Adrenal gland (tissue), 12 donors: ENCODE results near the gene ACADL. TPM values are rescaled to one million over a fixed set of nuclear protein-coding genes. Genes with fewer than 3 reads are reported as not detected.

Experiments
- DNase-seq, 7 donors: peaks; one replicate each; pipeline ENCODE4 v3.0.0-alpha.2; 2019 to 2020
- H3K27ac ChIP-seq, 5 donors: fragments of 200-600 bp; sonication (generic) in 4 of 5; 1 replicate in 3 of 5; 2 replicates in 2 of 5; pipeline versions ENCODE4 v1.5.1 to v1.8.0; 2016 to 2020; ENCODE audit warnings: mild to moderate bottlenecking in 1 of 5
- H3K27me3 ChIP-seq: fragments of 200-600 bp; 2 replicates; pipeline ENCODE4 v1.8.0; 2021
- H3K36me3 ChIP-seq, 2 donors: fragments of 200-600 bp; replicated peaks in 1 of 2; 1 replicate in 1 of 2; 2 replicates in 1 of 2; pipeline versions ENCODE4 v1.5.1 to v1.8.0; 2018 to 2022
- H3K4me1 ChIP-seq, 2 donors: fragments of 200-600 bp; replicated peaks in 1 of 2; 1 replicate in 1 of 2; 2 replicates in 1 of 2; pipeline versions ENCODE4 v1.5.1 to v1.8.0; 2018 to 2021
- H3K4me3 ChIP-seq, 4 donors: fragments of 200-600 bp; sonication (generic) in 3 of 4; one replicate each; pipeline ENCODE4 v1.5.1; 2016 to 2018
- H3K9me3 ChIP-seq, 3 donors: fragments of 200-600 bp; sonication (generic) in 1 of 3; replicated peaks in 1 of 3; 1 replicate in 2 of 3; 2 replicates in 1 of 3; pipeline versions ENCODE4 v1.5.1 to v1.8.0; 2016 to 2021
- POLR2A ChIP-seq, 2 donors: fragments of 450-650 bp; IDR thresholded peaks; one replicate each; pipeline ENCODE4 v1.6.1; 2017; ENCODE audit warnings: antibody characterized with exemption in 2 of 2, mild to moderate bottlenecking in 2 of 2, moderate library complexity in 1 of 2
- WGBS, 4 donors: extraction: QIAGEN DNeasy Blood & Tissue Kit in 2 of 4; methylation state at CpG; one replicate each; pipeline versions ENCODE4 v1.1.5 to v1.1.7; 2013 to 2017; 5-methylcytosine and 5-hydroxymethylcytosine counted together
- intact Hi-C, 2 donors: fragments of 100-400 bp; cut with DNase I; formaldehyde crosslinking; loops; one replicate each; pipeline versions ENCODE4 v1.14.1 to v1.15.0; 2022 to 2023
- polyA plus RNA-seq, 3 donors: library from polyadenylated mRNA; stranded (reverse); fragments of 200-250 nt in 2 of 3; fragments of 350-450 nt in 1 of 3; fragmentation: Illumina TruSeq in 1 of 3; extraction: RNeasy Lipid Tissue Mini Kit (QIAGEN cat#74804) in 1 of 3; gene quantifications; one replicate each; pipeline ENCODE4 v1.2.3, GENCODE V29; 2013 to 2014
- total RNA-seq, 9 donors: library from RNA; depleted of rRNA in 4 of 9; stranded (reverse); fragments of >200 nt in 4 of 9; fragments of 120-200 nt in 1 of 9; fragmentation: NEBNext Ultra II Directional in 1 of 9; extraction: Animal tissue kit (Norgen Biotek cat#: 25700) in 1 of 9; gene quantifications; one replicate each; pipeline versions ENCODE4 v1.1.0 to v1.2.4, GENCODE V29; 2013 to 2023
- TF ChIP-seq, protein P1 (sequence below), 6 experiments: fragments of 450-650 bp in 4 of 6; fragments of 200-600 bp in 2 of 6; sonication (generic) in 1 of 6; IDR thresholded peaks; 1 replicate in 5 of 6; 2 replicates in 1 of 6; pipeline versions ENCODE4 v1.5.1 to v1.8.0; 2016 to 2021; ENCODE audit warnings: antibody characterized with exemption in 6 of 6, mild to moderate bottlenecking in 2 of 6, moderate library complexity in 1 of 6
- donor health status: healthy with polysubstance abuse.
- donor health status: Bipolar disorder and iron deficiency.
- donor health status: DM: yes; HTN: yes; CAD: no.
- donor health status: DM: no; HTN: no; CAD: no.
- donor health status: DM: no; HTN: no; CAD: no.
- donor health status: DM: yes; HTN: yes; CAD: no.

The ACADL gene
- total and polyA plus RNA-seq, 12 donors, result 0.06 to 5.4 (median 1.1) TPM; not detected in 1

DNA sequence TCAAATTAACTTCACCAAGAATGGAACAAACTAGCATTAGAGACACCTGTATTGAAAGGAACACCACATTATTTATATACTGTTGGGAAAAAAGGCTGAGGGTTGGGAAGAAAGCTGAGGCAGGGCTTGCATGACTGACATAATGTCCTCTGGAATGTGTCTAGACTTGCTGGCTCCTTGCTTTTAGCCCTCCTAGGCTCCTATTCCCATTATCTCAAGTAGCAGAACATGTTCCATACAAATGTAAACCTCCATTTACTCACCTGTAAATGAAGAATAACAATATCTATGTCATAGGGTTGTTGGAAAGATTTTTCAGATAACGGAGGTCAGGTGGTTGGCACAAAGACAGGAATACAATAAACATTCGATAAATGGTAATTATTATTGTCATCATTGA, 976 bp upstream of the ACADL start:
- H3K9me3 ChIP-seq, result no peaks in the 10 kb centered on the region
- intact Hi-C loops, result no loop called here
- 77 to 92% (median 84%) methylated on average over 2 of the region's 2 CpGs for WGBS, 4 donors
- no peak overlapping the region for H3K27ac ChIP-seq
- H3K4me1 ChIP-seq, result no peaks in the 10 kb centered on the region
- peaks cover 5% of the 10 kb centered on the region for H3K27me3 ChIP-seq
- no peaks in the 10 kb centered on the region for H3K36me3 ChIP-seq
- DNase-seq, result no peak
- no peak overlapping the region for H3K4me3 ChIP-seq
- TF ChIP-seq, protein P1, sequence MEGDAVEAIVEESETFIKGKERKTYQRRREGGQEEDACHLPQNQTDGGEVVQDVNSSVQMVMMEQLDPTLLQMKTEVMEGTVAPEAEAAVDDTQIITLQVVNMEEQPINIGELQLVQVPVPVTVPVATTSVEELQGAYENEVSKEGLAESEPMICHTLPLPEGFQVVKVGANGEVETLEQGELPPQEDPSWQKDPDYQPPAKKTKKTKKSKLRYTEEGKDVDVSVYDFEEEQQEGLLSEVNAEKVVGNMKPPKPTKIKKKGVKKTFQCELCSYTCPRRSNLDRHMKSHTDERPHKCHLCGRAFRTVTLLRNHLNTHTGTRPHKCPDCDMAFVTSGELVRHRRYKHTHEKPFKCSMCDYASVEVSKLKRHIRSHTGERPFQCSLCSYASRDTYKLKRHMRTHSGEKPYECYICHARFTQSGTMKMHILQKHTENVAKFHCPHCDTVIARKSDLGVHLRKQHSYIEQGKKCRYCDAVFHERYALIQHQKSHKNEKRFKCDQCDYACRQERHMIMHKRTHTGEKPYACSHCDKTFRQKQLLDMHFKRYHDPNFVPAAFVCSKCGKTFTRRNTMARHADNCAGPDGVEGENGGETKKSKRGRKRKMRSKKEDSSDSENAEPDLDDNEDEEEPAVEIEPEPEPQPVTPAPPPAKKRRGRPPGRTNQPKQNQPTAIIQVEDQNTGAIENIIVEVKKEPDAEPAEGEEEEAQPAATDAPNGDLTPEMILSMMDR (IDR thresholded peaks at IDR 0.05), result no peak
- TF ChIP-seq POLR2A (IDR thresholded peaks at IDR 0.05), result no peak

DNA sequence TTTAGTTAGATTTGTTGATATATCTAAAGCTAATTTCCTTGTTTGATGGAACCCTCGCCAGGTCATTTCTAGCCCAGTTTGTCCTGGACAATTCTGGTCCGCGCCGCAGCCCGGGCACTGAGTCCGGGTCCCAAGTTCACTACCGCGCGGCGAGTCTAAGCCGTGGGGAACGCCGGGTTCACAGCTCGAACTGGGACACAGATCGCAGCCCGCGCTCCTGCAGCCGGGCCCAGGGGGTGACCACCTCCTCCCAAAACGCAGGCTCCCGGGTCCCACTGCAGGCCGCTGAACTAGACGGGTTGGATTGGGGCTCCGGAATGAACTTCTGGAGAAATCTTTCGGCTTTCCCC, 681 bp downstream of the ACADL start:
- no peak for TF ChIP-seq POLR2A (IDR thresholded peaks at IDR 0.05)
- TF ChIP-seq, protein P1 (IDR thresholded peaks at IDR 0.05), result no peak
- Histone ChIP-seq H3K4me1 (no peaks in the 10 kb centered on the region), H3K4me3 (peak overlapping the region in 2 of 4 donors; percentile 13 to 56), H3K27me3 (peaks cover 10% of the 10 kb centered on the region), H3K9me3 (no peaks in the 10 kb centered on the region), H3K27ac (peak overlapping the region in 1 of 5 donors; percentile 34), H3K36me3 (no peaks in the 10 kb centered on the region)
- intact Hi-C loops, result no loop called here
- WGBS, 4 donors, result 8 to 20% (median 13%) methylated on average over 18 to 24 of the region's 24 CpGs
- DNase-seq, result no peak

DNA sequence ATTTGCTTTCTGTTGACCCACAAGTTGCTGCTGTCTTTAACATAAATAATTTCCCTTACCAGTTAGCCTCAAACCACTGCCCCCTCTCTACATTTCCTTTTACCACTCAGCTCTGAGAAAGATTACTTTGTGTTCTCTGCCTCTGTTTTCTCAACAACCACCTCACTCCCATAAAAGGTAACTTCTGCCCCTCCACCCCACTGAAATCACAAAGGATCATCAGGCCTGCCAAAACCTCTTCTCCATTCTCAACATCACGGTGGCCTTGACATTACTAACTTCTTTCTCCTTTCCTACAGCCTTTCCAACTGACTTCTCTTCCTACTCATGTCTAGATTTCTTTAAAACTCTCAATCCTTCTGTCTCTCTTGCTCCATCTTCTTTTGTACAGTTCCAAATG, 10.1 kb downstream of the ACADL start:
- no peaks in the 10 kb centered on the region for H3K36me3 ChIP-seq
- DNase-seq, result no peak
- H3K4me1 ChIP-seq, result no peaks in the 10 kb centered on the region
- no peak overlapping the region for H3K27ac ChIP-seq
- no peak for TF ChIP-seq POLR2A (IDR thresholded peaks at IDR 0.05)
- TF ChIP-seq, protein P1 (IDR thresholded peaks at IDR 0.05), result no peak
- H3K27me3 ChIP-seq, result no peaks in the 10 kb centered on the region
- no peak overlapping the region for H3K4me3 ChIP-seq
- intact Hi-C loops, result no loop called here
- no peaks in the 10 kb centered on the region for H3K9me3 ChIP-seq
- WGBS, 4 donors, result 24 to 43% (median 39%) methylated on average over 1 of the region's 1 CpG

DNA sequence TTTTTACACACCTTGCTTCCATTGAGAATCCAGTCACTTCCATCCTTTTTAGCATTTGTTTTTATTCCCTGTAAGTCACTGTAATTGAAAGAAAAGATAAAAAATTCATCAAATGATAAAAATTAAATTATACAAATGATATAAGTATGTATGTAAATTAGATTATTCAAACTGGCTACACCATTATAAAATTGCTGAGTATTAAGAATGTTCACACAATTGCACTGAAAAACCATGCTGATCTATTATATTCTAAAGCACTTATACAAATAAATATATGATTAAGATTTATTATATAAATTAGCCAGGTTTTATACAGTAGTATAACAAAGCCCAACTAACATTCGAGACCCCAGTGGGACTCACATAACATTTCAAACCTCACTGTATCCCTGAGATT, 15.1 kb downstream of the ACADL start:
- no peak overlapping the region for H3K27ac ChIP-seq
- no peaks in the 10 kb centered on the region for H3K9me3 ChIP-seq
- no peaks in the 10 kb centered on the region for H3K36me3 ChIP-seq
- intact Hi-C loops, result no loop called here
- TF ChIP-seq, protein P1 (IDR thresholded peaks at IDR 0.05), result no peak
- TF ChIP-seq POLR2A (IDR thresholded peaks at IDR 0.05), result no peak
- no peaks in the 10 kb centered on the region for H3K4me1 ChIP-seq
- H3K27me3 ChIP-seq, result no peaks in the 10 kb centered on the region
- DNase-seq, result no peak
- WGBS, 4 donors, result 86 to 94% (median 92%) methylated on average over 1 of the region's 1 CpG
- no peak overlapping the region for H3K4me3 ChIP-seq
